DMS53 treated with DMSO at 0.1 percent for 48 hours (cell line): ENCODE data around the gene ABCC10.
A peak's percentile ranks its signal among the peaks of the same experiment; 100 is the strongest.

Experiments
- DNase-seq: peaks from one replicate; lab custom pipeline; 2025; ENCODE audit not compliant: unreplicated experiment; lab: John Stamatoyannopoulos, UW

ABCC10 gene

DNA sequence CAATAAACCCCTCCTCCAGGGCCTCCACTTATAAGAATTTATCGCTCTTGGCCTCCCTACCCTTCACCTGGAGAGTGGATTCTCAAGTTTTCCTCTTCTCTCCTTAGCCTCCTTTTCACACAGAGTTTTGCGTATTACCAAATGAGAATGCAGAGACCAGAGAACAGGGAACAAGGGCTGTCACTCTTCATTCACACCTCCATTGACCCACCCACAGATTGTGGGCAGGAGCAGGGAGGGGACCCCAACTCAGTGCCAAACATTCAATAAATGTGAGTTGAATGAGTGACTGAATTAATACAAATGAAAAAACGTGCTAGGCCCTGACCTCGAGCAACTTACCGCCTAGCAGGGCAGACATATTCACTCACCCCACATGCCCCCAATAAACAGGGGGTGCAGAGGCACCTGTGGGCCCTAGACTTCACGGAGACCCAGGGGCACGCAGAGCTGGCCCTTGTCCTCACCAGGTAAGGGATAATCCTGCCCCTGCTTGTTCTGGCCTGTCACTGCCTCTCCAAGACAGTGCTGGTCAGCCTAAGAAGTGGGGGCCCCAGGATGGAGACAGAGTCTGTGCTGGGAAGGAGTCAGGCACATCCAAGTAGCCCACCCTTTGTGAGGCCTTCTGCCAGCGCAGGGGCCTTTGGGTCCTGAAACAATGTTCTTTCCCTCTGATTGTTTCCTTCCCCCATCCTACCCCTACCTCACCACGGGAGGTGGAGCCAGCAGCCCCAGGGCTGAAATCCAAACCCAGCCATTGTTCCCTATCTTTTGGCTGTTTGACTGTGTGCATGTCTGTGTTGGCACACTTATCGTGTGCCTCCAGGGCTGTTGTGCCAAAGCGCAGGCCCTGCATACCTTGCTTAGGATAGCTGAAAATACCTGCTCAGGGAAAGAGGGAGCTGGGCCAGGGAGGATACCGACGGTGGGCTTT lies 41.7 kb downstream of the ABCC10 start:
- no peak for DNase-seq

DNA sequence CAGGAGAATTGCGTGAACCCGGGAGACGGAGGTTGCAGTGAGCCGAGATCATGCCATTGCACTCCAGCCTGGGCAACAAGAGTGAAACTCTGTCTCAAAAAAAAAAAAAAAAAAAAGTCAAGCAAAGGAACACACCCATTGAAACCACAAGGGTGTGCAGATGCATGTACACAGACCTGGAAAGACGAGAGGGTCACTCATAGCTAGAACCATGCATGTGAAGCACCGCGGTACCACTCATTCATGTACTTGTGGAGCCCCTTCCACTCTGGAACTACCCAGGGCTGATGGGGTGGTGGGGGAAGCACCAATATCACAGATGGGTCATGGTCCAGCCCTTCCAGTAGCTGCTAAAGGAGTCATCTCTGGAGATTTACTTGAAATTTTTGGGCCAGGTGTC lies 42.6 kb downstream of the ABCC10 start:
- no peak for DNase-seq

DNA sequence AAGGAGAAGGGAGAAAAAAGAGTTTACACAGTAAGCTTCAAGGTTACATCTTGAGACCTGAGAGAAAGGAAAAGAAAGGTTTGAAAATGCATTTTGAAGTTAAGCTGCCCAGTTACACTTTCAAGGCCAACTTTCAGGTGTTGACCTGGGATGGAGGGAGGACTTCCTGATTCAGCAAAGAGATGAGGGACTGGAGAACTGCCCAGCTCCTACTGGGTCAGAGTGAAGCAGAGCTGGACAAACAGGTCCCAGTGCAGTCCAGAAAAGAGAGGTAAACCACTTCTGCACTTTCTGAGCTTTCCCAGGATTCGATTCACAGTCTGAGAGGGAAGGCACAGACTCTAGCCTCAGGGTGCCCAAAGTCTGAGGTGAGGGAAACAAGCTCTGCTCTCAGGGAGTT lies 44.1 kb downstream of the ABCC10 start:
- no peak for DNase-seq

DNA sequence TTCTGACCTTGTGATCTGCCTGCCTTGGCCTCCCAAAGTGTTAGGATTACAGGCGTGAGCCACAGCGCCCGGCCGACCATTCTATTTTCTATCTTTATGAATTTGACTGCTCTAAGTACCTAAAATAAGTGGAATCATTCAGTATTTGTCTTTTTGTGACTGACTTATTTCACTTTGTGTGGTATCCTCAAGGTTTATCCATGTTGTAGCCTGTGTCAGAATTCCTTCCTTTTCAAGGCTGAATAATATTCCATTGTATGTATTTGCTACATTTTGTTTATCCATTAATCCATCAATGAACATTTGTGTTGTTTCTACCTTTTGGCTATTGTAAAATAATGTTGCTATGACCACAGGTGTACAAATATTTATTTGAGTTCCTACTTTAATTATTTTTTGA lies 45.2 kb downstream of the ABCC10 start:
- DNase-seq = no peak

DNA sequence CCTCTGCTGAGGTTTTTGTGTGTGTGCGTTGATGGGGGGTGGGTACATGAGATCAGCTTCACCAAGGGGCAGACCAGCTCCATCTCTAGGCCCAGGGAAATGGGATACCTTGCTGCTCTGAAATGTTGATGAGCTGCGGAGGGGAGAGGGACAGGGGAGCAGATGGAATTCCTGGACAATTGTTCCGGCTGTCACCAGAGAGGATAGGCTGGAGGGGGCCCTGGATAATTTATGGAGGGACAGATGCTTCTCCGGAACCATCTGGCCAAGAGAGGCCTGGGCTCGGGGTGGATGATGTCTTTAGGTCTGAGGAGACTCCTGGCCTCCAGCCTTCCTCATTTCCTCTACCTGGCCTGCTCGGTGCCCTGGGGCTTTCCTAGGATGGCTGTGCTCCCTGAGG lies 48.2 kb downstream of the ABCC10 start:
- DNase-seq = no peak

DNA sequence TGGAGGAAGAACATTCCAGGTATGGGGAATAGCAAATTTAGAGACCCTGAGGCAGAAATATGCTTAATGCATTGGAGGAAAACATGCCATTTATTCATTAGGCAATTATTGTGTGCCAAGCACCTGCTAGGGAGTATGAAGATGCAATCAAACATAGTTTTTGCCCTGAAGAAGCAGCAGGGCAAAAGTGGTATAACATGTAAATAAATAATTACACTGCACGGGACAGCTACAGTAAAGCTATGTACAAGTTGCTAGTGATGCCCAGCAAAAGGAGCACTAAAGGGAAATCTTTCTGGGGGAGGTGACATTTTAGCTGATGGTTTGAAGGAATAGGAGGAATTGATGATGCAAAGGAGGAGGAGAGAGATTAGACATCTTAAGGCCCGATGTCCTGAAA lies 49.4 kb downstream of the ABCC10 start:
- DNase-seq = no peak

DNA sequence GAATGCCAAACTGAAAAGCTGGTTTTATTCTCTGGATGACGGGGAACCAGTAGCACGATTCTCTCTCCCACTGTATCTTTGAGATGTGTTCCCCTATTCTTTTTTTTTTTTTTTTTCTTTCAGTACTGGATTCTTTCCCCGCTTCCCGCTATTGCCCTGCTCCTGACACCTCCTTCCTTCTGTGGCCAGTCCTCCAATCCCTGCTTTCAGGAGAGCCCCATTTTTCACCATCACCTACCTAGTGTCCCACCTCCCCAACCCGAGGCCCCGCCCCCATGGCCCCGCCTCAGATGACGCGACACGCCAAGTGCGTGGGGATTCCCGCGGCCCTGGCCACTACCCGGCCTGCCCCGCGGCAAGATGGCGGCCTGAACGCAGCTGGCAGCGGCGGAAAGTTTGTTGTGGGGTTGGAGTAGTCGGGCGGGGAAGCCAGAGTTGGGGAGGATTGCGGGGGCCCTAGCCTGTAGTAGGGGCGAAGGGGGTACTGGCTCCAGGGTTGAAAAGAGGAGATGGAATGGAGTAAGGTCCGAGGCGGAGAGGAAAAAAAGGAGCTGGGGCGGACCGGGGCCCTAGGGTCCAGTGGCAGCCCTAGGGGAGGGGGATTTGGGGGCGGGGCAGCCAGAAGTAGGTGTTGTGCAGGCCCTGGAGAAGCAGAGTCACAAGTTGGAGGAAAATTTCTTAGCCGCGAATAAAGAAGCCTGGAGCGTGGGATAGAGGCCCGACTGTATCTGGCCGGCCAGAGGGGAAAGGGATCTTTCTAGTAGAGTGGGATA lies 50.1 kb downstream of the ABCC10 start, which contains the start of gene TJAP1:
TSS of gene TJAP1 (plus strand) at position 336 of the 773 bp plus-strand sequence. CDS start 21,432 bp downstream, outside the sequence.
- peak; percentile 53 for DNase-seq

DNA sequence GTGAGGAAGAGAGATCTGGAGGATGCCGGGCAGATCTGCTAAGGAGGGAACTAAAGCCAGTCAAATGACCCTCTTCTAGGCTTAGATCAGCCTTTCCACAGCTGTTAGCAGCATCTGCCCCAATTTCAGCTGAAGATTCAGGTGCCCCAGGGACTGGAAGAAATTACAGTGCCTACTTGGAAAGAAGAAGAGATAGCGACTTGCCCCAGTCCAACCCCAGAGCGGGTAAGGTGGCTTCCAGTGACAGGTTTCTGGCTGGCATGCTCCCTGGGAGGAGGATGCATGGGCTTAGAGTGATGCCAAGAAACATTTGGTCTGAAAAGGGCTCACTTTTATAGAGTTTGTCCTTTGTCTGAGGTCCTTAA lies 50.6 kb downstream of the ABCC10 start:
- no peak for DNase-seq

DNA sequence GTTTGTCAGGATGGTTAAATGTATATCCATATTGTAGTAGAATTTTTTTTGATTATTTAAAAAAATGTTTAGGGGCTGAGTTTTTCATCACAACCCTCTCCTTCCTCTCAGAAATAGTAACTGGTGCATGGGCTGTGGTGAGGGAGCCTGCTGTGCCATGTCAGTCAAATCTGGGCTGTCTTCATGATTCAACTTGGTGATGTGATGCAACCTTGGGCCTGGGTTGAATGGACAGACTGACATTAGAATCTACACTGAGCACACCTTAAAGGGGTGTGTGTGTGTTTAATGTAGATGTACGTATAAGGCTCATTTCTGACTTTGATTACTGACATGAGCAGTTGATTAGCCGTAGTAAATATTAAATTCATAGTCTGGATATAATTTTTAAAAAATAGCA lies 53.7 kb downstream of the ABCC10 start:
- DNase-seq = no peak

DNA sequence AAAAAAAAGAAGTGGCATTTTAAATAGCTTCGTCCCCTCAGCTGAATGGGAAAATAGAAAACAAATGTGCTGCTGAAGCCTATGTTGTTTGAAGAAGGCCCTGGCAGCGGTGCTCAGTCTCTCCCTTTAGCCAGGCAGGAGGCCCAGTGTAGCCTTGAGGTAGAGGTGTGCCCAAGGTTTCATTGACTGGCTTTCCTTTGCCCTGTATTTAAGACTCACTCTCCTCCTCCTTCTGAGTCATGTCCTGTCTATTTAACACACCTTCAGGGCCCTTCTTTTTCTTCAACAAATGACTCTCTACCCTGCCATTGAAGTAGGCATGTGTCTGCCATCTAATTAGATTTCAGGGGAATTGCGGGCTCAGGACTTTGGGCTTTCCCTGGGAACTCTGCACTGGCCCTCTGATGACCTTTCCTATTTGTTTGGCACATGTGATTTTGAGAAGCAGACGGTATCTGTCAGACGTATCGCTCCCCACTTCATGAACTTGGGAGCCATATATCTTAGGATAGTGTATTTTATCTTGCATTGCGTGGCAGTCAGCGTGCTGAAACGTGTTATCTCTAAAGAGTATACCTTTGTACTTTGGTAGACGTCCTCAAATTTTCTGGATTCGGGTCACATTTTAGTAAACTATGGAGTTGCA lies 54.4 kb downstream of the ABCC10 start:
- no peak for DNase-seq

DNA sequence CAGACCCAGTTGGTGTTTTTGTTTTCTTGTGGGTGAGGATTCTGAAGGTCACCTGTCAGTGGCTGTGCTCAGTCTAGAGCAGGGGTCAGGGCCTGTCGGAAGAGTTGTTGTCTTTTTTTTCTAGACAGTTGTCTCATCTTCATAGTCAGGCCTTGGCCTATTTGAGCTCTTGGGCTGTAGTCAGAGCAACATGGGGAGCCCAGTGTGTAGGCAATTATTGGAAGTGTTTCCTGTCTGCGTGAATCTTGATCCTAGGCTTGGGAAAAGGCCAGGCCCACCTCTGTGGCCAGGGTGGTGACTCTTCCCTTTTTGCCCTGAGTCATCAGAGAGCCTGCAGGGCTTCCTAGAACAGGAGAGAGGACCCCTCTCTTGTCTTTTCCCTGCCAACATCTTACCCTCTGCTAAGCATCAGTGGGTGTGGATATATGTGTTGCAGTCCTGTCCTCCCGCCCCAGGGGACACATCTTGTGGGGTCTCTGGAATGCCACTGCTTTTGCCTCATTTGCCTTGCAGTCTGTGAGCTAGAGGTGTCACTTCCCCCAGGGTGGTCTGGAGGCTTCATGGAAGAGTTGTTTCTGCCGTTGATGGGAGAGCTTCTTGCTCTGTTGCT lies 61.4 kb downstream of the ABCC10 start:
- DNase-seq = no peak

DNA sequence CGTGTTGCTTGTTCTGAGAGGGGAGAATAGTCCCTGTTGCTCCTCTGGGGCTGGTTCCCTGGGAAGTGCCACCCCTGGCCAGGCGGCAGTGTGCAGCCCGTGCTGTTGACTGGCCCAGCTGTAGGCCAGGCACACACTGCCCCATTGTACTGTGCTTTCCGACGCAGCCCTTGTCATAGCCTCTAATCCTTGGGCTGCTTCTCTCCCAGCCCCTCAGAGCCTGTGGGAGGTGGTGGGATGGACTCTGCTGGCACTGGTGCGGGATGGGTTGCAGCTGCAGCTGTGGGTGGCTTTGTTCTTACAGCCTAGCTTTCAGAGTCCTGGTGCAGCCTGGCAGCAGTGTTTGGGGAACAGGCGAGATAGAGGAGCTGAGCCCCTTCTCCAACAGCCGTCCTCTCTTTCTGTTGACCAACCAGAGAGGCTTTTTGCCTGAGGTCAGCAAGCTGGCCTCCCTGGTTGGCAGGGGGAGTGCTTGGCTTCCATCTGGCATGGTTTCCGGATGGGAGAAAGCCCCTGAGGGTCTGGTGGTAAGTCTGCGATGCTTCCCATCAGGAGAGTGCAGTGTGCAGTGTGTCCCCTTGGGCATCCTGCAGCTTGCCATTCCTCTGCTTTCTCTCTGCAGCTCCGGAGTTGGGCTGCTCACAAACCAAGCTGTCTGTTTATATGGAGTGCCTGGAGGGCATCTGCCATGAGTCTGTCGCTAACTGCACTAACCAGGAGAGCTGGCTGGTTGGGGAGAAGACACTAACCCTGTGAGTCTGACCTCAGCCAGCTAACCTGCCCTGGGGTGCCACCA lies 62.1 kb downstream of the ABCC10 start:
- DNase-seq = no peak

DNA sequence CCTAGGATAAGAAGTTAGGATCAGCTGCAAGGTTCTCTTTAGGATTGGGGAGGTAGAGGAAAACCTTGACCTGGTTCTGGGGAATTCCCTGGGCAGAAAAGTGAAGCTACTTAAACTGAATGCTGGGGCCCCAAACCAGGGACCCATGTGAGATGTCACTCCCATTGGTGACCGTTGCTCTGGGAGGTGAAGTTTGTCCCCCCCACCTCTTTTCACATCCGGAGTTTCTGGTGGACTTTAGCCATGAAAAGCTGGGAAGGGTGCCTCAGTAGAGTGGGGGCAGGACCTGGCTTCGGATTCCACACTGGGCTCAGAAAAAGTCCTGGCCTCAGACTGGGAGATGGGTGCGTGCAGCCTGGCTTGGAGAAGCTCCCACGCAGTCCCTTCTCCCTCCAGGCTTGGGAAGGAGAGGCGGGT lies 63.2 kb downstream of the ABCC10 start:
- DNase-seq = no peak

DNA sequence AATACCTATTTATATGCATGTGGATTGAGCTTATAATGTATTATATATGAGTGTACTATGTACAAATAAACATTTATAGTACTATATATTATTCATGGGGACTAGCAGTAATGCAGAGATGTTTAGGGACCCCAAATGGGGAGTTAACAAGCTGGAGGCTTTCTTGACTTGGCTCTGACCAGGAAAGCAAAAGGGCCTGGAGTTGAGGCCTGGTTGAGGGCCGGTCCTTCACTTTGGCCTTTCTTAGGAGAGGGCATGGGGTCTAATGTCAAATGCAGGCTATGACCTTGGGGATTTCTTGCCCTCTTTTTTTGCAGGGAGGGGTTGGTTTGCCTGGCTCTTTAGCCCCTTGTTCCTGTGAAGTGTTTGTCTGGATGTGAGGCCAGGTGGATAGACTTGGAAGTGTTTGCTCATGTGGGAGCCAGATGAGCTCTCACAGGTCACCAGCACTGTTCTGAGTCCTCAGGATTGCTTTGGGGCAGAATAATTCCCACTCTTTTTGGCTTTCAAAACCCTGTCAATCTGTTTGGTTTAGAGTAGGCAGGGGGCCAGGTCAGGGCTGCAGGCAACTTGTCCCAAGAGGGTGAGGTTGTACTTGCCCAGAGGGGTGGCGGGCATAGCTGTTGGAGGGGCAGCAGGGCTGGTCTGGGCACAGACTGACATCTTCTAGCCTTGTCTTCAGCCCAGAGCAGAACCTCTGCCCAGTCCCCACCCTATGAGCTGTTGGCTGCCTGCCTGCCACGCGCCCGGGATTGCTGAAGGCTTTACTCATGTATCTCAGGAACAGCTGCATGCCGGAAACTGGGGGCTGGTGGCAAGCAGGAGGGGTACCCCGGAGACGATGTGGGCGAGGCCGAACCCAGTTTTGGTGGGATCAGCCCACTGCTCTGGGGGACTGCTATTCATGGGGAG lies 64.7 kb downstream of the ABCC10 start:
- no peak for DNase-seq

DNA sequence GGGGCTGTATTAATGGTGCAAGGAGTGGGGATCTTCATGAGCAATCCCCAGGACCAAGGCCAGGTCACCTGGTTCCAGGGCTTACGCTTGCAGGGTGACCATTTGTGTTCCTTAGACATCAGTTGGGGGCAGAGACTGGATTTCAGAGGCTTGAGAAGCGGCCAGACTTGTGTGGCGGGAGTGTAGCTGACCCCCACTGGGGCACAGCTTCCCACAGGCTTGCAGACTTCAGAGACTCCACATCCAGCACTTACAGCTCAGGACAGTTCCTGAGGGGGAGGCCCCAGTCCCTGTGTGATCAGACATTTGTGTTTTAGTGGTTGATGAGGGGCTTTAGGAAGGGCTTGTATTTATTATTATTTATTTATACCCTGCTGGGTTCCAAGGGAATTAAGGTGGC lies 65.3 kb downstream of the ABCC10 start:
- DNase-seq = no peak

DNA sequence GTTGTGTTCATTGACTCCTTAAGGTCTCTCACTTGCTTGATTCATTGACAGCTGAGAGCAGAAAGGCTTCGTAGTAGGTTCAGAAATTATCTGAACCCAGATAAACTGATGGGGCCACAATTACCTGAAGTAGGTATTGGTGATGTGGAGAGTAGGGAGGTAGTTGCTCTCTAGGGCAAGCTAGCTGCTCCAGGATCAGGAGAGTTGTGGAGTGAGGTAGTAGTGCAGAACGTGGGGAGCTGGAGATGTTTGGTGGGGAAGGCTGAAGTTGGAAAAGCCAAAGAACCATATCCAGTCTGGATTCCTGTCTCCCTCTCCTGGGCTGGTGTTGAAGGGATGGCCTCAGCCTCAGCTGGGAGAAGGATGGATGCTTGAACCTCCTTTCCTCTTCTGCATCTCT lies 65.9 kb downstream of the ABCC10 start:
- DNase-seq = no peak

DNA sequence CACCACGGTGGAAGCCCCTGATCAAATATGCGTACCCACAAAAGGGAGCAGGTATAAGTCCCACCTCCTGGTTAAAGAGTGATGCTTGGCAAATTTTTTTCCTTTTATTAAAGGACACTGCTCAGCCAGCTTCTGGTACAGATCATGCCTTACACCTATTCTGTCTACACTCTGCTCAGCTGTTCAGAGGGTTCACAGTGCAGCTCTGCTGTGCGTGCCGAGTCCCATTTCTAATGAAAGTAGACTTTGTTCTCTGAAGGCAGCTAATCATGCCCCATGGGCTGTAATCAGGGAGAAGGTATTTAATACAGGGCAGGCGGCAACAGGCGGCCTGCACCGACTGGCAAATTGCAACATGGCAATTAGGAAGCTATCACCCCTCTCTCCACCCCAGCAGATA lies 66.5 kb downstream of the ABCC10 start:
- no peak for DNase-seq

DNA sequence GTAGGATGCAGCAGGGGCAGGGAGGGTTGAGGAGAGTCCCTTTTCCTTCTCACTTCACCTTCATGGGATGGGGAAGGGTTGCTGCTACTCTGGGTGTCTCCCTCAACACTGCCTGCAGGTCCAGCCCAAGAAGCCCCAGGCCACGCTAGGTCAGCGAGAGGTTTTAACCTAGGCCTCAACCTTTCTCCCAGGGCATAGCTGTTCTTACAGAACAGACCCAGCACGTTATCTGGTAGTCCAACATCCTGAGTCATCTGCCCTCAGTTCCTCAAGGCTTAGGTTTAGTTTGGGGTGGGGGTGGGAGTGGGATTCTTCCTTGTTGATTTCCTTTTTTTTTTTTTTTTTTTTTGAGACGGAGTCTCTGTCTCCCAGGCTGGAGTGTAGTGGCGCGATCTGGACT lies 67.0 kb downstream of the ABCC10 start:
- DNase-seq = no peak

DNA sequence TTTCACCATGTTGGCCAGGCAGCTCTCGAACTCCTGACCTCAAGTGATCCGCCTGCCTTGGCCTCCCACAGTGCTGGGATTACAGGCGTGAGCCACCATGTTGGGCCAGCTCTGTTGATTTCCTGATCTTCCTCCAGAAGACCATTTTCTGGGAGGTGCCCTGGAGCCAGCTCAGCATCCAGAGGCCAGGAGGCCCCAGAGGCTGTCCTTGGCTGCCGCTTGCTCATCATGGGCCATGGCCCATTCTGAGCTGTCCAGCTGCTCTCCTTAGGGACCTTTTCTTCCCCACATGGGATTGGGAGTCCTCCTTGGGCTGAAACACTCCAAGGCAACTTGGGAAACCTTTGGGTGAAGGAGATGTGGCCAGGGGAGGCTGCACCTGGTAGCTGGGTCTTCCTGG lies 67.4 kb downstream of the ABCC10 start:
- DNase-seq = no peak
